ENCODE measurements around the gene MAPK7. TPM values are rescaled to one million over a fixed set of nuclear protein-coding genes. Genes with fewer than 3 reads are reported as not detected.

Gene MAPK7
- total and polyA plus RNA-seq, 10 of the 15 experiments (the other 5 are each of a cell fraction or from before 2014, with no cell fraction given): 0.37 to 13.5 (median 5.6) TPM

- no peak overlapping the region for H3K9ac ChIP-seq (ENCODE audit: control insufficient read depth, insufficient read depth, low read length)
- RAD21 ChIA-PET (ENCODE audit: unreplicated experiment): interaction anchor here (0.8 to 4.4 kb wide), 9 partner anchors 9 to 284 kb away, joined by 3 to 35 read pairs (median 5); partner anchors contain the start of gene MAPK7
- BruUV-seq (replicated peaks): no TSS peak
- no peak overlapping the region for H3K27ac ChIP-seq (ENCODE audit: control insufficient read depth, insufficient read depth)
- WGBS (ENCODE audit: insufficient coverage, insufficient replicate concordance, low lambda C conversion rate, missing lambda C conversion rate): 31% methylated on average over 6 of the region's 6 CpGs
- H3K27me3 ChIP-seq (replicated peaks in 1 of 2; ENCODE audit: control insufficient read depth in 2 of 2, insufficient read depth in 2 of 2, low read length in 1 of 2): no peaks in the 10 kb centered on the region; a peak in 2 of 4 replicates
- no peaks in the 10 kb centered on the region for H3K36me3 ChIP-seq (ENCODE audit: control insufficient read depth in 2 of 2, insufficient read depth in 2 of 2, low read length in 1 of 2)
- H3K9me3 ChIP-seq (replicated peaks; ENCODE audit: control insufficient read depth, insufficient read depth, low read length): no peaks in the 10 kb centered on the region
- no peak overlapping the region for H3K4me3 ChIP-seq
- H4K20me1 ChIP-seq (ENCODE audit: control insufficient read depth, insufficient read depth): no peaks in the 10 kb centered on the region
- H3K4me2 ChIP-seq (ENCODE audit: control insufficient read depth, insufficient read depth): no peak overlapping the region
- DNase-seq (ENCODE audit: low read depth, low spot score): no peak
- H3K79me2 ChIP-seq (ENCODE audit: control insufficient read depth, insufficient read depth, low read length): no peaks in the 10 kb centered on the region
- no peak for ATAC-seq
- intact Hi-C loops (cut with micrococcal nuclease; ENCODE audit: unreplicated experiment) (loop anchor here (1.0 to 10.0 kb wide), 4 partner anchors 106 to 403 kb away; partner anchors contain the start of gene ALDH3A2), in situ Hi-C loops (cut with MboI) (loop anchor here (5.0 kb wide), 1 partner anchor 84 kb away; no protein-coding TSS in a partner anchor)
- SMC1A ChIA-PET (ENCODE audit: uncharacterized antibody, unreplicated experiment): interaction anchor here (0.7 to 2.2 kb wide), 8 partner anchors 8 to 402 kb away, joined by 3 to 10 read pairs (median 4); partner anchors contain the start of gene MAPK7
- POLR2A ChIA-PET: interaction anchor here (1.1 kb wide), 1 partner anchor 84 kb away, joined by 3 read pairs; no protein-coding TSS in a partner anchor
- CTCF ChIA-PET: interaction anchor here (0.7 to 4.6 kb wide), 31 partner anchors 9 to 404 kb away, joined by 3 to 66 read pairs (median 5); partner anchors contain the start of gene MAPK7
- FAIRE-seq: no peak
- H2AFZ ChIP-seq (ENCODE audit: control insufficient read depth, low read depth, low read length): no peak overlapping the region
- H3K4me1 ChIP-seq (ENCODE audit: control insufficient read depth, insufficient read depth, low read length): peaks cover 7% of the 10 kb centered on the region
- TF ChIP-seq SMAD5 (IDR thresholded peaks at IDR 0.05; ENCODE audit: low read depth) (no peak), CBFB (IDR thresholded peaks at IDR 0.05; ENCODE audit: low read depth) (no peak), NRF1 (conservative IDR thresholded peaks at IDR 0.05; ENCODE audit: low read depth, low read length) (no peak), RELA (IDR thresholded peaks at IDR 0.05; ENCODE audit: borderline replicate concordance, partially characterized antibody) (no peak), CHD2 (IDR thresholded peaks at IDR 0.05; ENCODE audit: borderline replicate concordance, low read depth, low read length) (no peak), NR2C2 (IDR thresholded peaks at IDR 0.05; ENCODE audit: borderline replicate concordance, control insufficient read depth, insufficient read length, low read depth) (no peak), PML (IDR thresholded peaks at IDR 0.05; ENCODE audit: low read length) (no peak), KDM1A (IDR thresholded peaks at IDR 0.05; ENCODE audit: borderline replicate concordance) (no peak), ZBTB33 (IDR thresholded peaks at IDR 0.05) (no peak), MEF2B (IDR thresholded peaks at IDR 0.05; ENCODE audit: partially characterized antibody, poor library complexity, severe bottlenecking) (no peak), RUNX3 (IDR thresholded peaks at IDR 0.05; ENCODE audit: low read length) (no peak), ZNF592 (IDR thresholded peaks at IDR 0.05) (no peak), NKRF (conservative IDR thresholded peaks at IDR 0.05) (no peak)
Observed at GRCh38 chr17:19363460-19364035, 14.8 kb upstream of the MAPK7 start.
